Stomach (tissue), 9 donors: ENCODE results near the gene C5orf63. TPM values are rescaled to one million over a fixed set of nuclear protein-coding genes. Genes with fewer than 3 reads are reported as not detected.

Experiments
- DNase-seq, 2 donors: peaks; one replicate each; pipeline versions ENCODE4 v3.0.0 to v3.0.0-alpha.2; 2013 to 2019
- H3K27ac ChIP-seq, 5 donors: fragments of 200-600 bp in 4 of 5; sonication (generic) in 4 of 5; one replicate each; pipeline ENCODE4 v1.5.1; 2013 to 2019; ENCODE audit warnings: mild to moderate bottlenecking in 1 of 5, moderate library complexity in 1 of 5
- H3K27me3 ChIP-seq, 3 donors: fragments of 200-600 bp; sonication (generic); one replicate each; pipeline ENCODE4 v1.5.1; 2017 to 2019; ENCODE audit warnings: mixed run types in 1 of 3
- H3K36me3 ChIP-seq, 4 donors: fragments of 200-600 bp; sonication (generic); 1 replicate in 3 of 4; 2 replicates in 1 of 4; pipeline ENCODE4 v1.5.1; 2016 to 2019
- H3K4me1 ChIP-seq, 4 donors: fragments of 200-600 bp; sonication (generic); one replicate each; pipeline ENCODE4 v1.5.1; 2016 to 2019
- H3K4me3 ChIP-seq, 4 donors: fragments of 200-600 bp; sonication (generic) in 3 of 4; one replicate each; pipeline ENCODE4 v1.5.1; 2016 to 2019; ENCODE audit warnings: mild to moderate bottlenecking in 1 of 4
- H3K9me3 ChIP-seq, 4 donors: fragments of 200-600 bp; sonication (generic); one replicate each; pipeline ENCODE4 v1.5.1; 2016 to 2019
- EP300 ChIP-seq: sonication (generic); formaldehyde crosslinking; IDR thresholded peaks from one replicate; pipeline ENCODE4 v1.6.1; 2017; ENCODE audit warnings: antibody characterized with exemption
- POLR2A ChIP-seq, 4 donors: fragments of 450-650 bp; IDR thresholded peaks; one replicate each; pipeline ENCODE4 v1.6.1; 2016; ENCODE audit warnings: antibody characterized with exemption in 4 of 4, control low read depth in 2 of 4, mild to moderate bottlenecking in 1 of 4, moderate library complexity in 1 of 4
- POLR2AphosphoS5 ChIP-seq, 3 donors: sonication (generic); formaldehyde crosslinking; IDR thresholded peaks; one replicate each; pipeline ENCODE4 v1.6.1; 2016; ENCODE audit warnings: antibody characterized with exemption in 3 of 3
- WGBS, 5 donors: extraction: QIAGEN DNeasy Blood & Tissue Kit in 3 of 5; methylation state at CpG; one replicate each; pipeline versions ENCODE4 v1.1.5 to v1.1.7; 2013 to 2018; 5-methylcytosine and 5-hydroxymethylcytosine counted together
- intact Hi-C: fragments of 100-400 bp; cut with DNase I; formaldehyde crosslinking; loops from one replicate; pipeline ENCODE4 v1.15.1; 2023; ENCODE audit warnings: low total_unique reads
- polyA plus RNA-seq, 3 donors: library from polyadenylated mRNA; stranded (reverse); fragments of 200-250 nt; gene quantifications; one replicate each; pipeline ENCODE4 v1.2.3, GENCODE V29; 2013
- total RNA-seq, 5 donors: library from RNA; depleted of rRNA; stranded (reverse); fragments of >200 nt; gene quantifications; one replicate each; pipeline versions ENCODE4 v1.1.0 to v1.2.3, GENCODE V29; 2014 to 2016
- TF ChIP-seq, protein P1 (sequence below), 7 experiments: fragments of 450-650 bp in 4 of 7; fragments of 200-600 bp in 3 of 7; sonication (generic) in 3 of 7; IDR thresholded peaks; one replicate each; pipeline ENCODE4 v1.5.1; 2016 to 2019; ENCODE audit warnings: antibody characterized with exemption in 7 of 7, control low read depth in 2 of 7, mild to moderate bottlenecking in 1 of 7
- donor health status: healthy with polysubstance abuse.
- donor health status: Bipolar disorder and iron deficiency.
- donor health status: healthy.

C5orf63 gene
- total and polyA plus RNA-seq, 8 donors: 0.45 to 16.8 (median 5.0) TPM

DNA sequence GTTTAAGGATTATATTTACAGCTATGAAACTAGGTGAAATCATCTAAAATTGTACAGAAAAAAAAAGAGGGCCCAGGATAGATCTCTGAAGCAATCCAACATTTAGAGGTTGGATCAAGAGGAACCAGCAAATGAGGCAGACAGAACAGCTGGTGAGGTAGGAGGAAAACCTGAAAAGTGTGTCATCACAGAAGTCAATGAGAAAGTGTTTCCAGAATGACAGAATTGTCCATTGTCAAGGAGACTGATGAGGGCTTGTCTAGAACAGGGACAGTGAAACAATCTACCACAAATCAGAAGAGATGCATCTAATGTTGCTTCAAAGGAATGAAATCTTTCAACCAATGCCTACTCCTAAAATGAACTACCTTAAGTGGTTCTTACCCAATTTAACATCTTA is 6.6 kb downstream of the C5orf63 start:
- peaks cover 0 to 6% (median 0%) of the 10 kb centered on the region in 4 donors for H3K36me3 ChIP-seq
- no peaks in the 10 kb centered on the region for H3K27me3 ChIP-seq
- intact Hi-C loops: no loop called here
- H3K4me3 ChIP-seq: no peak overlapping the region
- TF ChIP-seq POLR2A (IDR thresholded peaks at IDR 0.05): no peak
- no peak for TF ChIP-seq EP300
- no peak for TF ChIP-seq POLR2AphosphoS5 (IDR thresholded peaks at IDR 0.05)
- TF ChIP-seq, protein P1, sequence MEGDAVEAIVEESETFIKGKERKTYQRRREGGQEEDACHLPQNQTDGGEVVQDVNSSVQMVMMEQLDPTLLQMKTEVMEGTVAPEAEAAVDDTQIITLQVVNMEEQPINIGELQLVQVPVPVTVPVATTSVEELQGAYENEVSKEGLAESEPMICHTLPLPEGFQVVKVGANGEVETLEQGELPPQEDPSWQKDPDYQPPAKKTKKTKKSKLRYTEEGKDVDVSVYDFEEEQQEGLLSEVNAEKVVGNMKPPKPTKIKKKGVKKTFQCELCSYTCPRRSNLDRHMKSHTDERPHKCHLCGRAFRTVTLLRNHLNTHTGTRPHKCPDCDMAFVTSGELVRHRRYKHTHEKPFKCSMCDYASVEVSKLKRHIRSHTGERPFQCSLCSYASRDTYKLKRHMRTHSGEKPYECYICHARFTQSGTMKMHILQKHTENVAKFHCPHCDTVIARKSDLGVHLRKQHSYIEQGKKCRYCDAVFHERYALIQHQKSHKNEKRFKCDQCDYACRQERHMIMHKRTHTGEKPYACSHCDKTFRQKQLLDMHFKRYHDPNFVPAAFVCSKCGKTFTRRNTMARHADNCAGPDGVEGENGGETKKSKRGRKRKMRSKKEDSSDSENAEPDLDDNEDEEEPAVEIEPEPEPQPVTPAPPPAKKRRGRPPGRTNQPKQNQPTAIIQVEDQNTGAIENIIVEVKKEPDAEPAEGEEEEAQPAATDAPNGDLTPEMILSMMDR (IDR thresholded peaks at IDR 0.05): no peak
- no peak overlapping the region for H3K27ac ChIP-seq
- no peak for DNase-seq
- peaks cover 0 to 8% (median 0%) of the 10 kb centered on the region in 4 donors for H3K4me1 ChIP-seq
- no peaks in the 10 kb centered on the region for H3K9me3 ChIP-seq

DNA sequence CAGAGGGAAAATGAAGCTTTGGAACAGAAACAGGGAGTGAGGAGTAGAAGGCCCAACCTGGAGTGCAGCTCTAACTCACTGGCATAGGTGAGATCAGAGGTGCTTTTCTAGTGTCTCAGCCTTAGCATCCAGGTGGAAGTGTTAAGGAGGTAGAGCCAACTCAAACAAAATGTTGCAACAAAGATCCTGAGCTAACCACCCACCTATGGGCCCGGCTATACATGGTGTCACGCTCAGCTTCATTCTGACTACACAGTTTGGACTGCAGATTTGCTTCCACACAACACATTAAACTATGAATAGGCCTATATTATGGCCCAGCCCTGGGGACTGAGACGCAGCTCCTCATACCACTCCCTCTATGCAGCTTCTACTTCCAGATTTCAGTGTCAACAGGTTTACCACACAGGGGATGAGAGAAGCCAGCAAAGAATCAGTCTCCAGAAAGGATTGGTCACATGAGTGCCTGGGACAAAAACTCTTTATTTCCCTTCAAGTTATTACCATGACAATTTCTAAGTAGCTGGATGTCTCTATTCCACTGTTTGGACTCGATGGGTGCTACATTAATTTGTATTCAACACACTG is 9.0 kb downstream of the C5orf63 start:
- H3K4me3 ChIP-seq: no peak overlapping the region
- TF ChIP-seq POLR2A (IDR thresholded peaks at IDR 0.05) (no peak), EP300 (no peak), POLR2AphosphoS5 (IDR thresholded peaks at IDR 0.05) (no peak)
- TF ChIP-seq, protein P1 (IDR thresholded peaks at IDR 0.05): no peak
- H3K27me3 ChIP-seq: no peaks in the 10 kb centered on the region
- DNase-seq: no peak
- peaks cover 0 to 6% (median 0%) of the 10 kb centered on the region in 4 donors for H3K36me3 ChIP-seq
- H3K27ac ChIP-seq: no peak overlapping the region
- 88 to 95% (median 93%) methylated on average over 4 of the region's 4 CpGs for WGBS, 5 donors
- intact Hi-C loops: no loop called here
- no peaks in the 10 kb centered on the region for H3K9me3 ChIP-seq
- H3K4me1 ChIP-seq: no peaks in the 10 kb centered on the region

DNA sequence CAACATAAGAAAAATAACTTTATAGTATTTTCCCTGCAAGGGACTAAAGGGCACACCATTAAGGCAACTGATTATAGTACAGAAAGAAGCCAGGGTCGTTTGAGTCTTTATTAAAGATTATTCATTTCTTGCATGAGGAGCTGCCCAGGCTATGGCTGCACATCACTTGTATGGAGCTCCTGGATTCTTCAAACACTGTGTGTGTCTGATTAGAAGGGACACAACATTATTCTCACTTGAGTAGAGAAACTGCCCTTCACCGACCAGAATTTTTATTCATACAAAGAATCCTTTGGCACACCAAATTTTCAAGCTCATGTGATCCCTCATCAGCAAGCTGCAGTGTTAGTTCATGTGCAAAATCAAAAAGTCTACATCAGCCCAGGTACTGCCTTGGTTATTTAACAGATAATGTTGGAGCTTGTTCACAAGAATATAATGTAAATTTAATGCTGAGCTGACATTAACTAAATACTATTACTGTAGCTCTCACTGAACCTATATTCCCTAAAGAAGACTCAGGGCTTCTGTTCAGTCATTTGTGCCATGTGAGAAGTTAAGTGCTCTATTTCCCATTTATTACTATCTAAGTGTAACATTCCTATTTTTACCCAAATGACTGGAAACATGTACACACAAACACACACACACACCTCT is 9.9 kb downstream of the C5orf63 start:
- no peak overlapping the region for H3K27ac ChIP-seq
- H3K36me3 ChIP-seq: peaks cover 0 to 11% (median under 1%) of the 10 kb centered on the region in 4 donors
- H3K4me1 ChIP-seq: no peaks in the 10 kb centered on the region
- no peak overlapping the region for H3K4me3 ChIP-seq
- intact Hi-C loops: no loop called here
- H3K9me3 ChIP-seq: no peaks in the 10 kb centered on the region
- 68 to 74% (median 69%) methylated on average over 2 of the region's 2 CpGs for WGBS, 5 donors
- DNase-seq: no peak
- TF ChIP-seq POLR2AphosphoS5 (IDR thresholded peaks at IDR 0.05) (no peak), POLR2A (IDR thresholded peaks at IDR 0.05) (no peak), EP300 (no peak)
- TF ChIP-seq, protein P1 (IDR thresholded peaks at IDR 0.05): no peak
- H3K27me3 ChIP-seq: no peaks in the 10 kb centered on the region

DNA sequence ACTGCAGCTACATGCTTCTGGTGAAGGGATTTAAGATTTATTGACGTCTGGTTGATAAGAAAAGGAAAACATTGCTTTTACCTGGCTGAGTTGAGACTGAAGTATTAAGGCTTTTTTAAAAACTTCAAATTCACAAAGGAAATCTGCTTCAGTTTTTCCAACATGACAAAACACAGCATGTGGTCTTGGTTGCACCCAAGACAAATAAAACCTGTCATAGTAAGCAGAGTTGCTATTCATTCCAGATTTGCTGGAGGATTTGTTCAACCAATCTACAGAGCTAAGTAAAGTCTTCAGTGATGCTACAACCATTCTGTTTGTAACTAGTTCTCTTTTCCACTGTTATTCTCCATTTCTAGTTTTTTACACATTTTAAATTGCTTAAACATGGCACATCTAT is 11.3 kb downstream of the C5orf63 start:
- intact Hi-C loops: no loop called here
- Histone ChIP-seq H3K4me1 (no peaks in the 10 kb centered on the region), H3K27ac (no peak overlapping the region), H3K36me3 (peaks cover 0 to 21% (median 2%) of the 10 kb centered on the region in 4 donors), H3K4me3 (no peak overlapping the region), H3K9me3 (no peaks in the 10 kb centered on the region), H3K27me3 (no peaks in the 10 kb centered on the region)
- 23 to 55% (median 34%) methylated on average over 1 of the region's 1 CpG for WGBS, 5 donors
- no peak for DNase-seq
- no peak for TF ChIP-seq EP300
- TF ChIP-seq POLR2AphosphoS5 (IDR thresholded peaks at IDR 0.05): no peak
- TF ChIP-seq POLR2A (IDR thresholded peaks at IDR 0.05): no peak
- TF ChIP-seq, protein P1 (IDR thresholded peaks at IDR 0.05): no peak
